Left ventricle myocardium inferior (tissue), 1 donor: Measurements from ENCODE around the gene ARAP3. TPM values are rescaled to one million over a fixed set of nuclear protein-coding genes. Genes with fewer than 3 reads are reported as not detected.
"Not testable (repeated sequence)": the region's sequence is repeated elsewhere in the genome, so short reads cannot be mapped to it uniquely, and the experiment has no call there.

Experiments
- DNase-seq: peaks from one replicate; pipeline ENCODE4 v3.0.0-alpha.2; 2020
- H3K27ac ChIP-seq: fragments of 200-600 bp; replicated peaks from 2 replicates; pipeline ENCODE4 v1.8.0; 2021
- H3K27me3 ChIP-seq: fragments of 200-600 bp; 2 replicates; pipeline ENCODE4 v1.8.0; 2021; ENCODE audit warnings: low read depth
- H3K36me3 ChIP-seq: fragments of 200-600 bp; 2 replicates; pipeline ENCODE4 v1.8.0; 2021
- H3K4me1 ChIP-seq: fragments of 200-600 bp; 2 replicates; pipeline ENCODE4 v1.8.0; 2021
- H3K4me3 ChIP-seq: fragments of 200-600 bp; 2 replicates; pipeline ENCODE4 v1.8.0; 2021; ENCODE audit warnings: mild to moderate bottlenecking, moderate library complexity
- H3K9me3 ChIP-seq: fragments of 200-600 bp; replicated peaks from 2 replicates; pipeline ENCODE4 v1.8.0; 2021
- intact Hi-C: fragments of 100-400 bp; cut with micrococcal nuclease; formaldehyde crosslinking; loops from one replicate; pipeline ENCODE4 v1.11.0; 2022
- long read RNA-seq: library from polyadenylated mRNA; unstranded; transcript quantifications from one replicate; pipeline ENCODE4 v2.0.0, GENCODE V29; 2021
- total RNA-seq: library from RNA; stranded (reverse); fragmentation: NEBNext Ultra II Directional; extraction: Animal tissue kit (Norgen Biotek cat#: 25700); gene quantifications from one replicate; pipeline ENCODE4 v1.2.1, GENCODE V29; 2021
- TF ChIP-seq, protein P1 (sequence below): fragments of 200-600 bp; IDR thresholded peaks from 2 replicates; pipeline ENCODE4 v1.8.0; 2021; ENCODE audit warnings: antibody characterized with exemption, mild to moderate bottlenecking, borderline replicate concordance
- donor health status: DM: no; HTN: yes; CAD: no; lungs with severe emphysema.

The ARAP3 gene, protein sequence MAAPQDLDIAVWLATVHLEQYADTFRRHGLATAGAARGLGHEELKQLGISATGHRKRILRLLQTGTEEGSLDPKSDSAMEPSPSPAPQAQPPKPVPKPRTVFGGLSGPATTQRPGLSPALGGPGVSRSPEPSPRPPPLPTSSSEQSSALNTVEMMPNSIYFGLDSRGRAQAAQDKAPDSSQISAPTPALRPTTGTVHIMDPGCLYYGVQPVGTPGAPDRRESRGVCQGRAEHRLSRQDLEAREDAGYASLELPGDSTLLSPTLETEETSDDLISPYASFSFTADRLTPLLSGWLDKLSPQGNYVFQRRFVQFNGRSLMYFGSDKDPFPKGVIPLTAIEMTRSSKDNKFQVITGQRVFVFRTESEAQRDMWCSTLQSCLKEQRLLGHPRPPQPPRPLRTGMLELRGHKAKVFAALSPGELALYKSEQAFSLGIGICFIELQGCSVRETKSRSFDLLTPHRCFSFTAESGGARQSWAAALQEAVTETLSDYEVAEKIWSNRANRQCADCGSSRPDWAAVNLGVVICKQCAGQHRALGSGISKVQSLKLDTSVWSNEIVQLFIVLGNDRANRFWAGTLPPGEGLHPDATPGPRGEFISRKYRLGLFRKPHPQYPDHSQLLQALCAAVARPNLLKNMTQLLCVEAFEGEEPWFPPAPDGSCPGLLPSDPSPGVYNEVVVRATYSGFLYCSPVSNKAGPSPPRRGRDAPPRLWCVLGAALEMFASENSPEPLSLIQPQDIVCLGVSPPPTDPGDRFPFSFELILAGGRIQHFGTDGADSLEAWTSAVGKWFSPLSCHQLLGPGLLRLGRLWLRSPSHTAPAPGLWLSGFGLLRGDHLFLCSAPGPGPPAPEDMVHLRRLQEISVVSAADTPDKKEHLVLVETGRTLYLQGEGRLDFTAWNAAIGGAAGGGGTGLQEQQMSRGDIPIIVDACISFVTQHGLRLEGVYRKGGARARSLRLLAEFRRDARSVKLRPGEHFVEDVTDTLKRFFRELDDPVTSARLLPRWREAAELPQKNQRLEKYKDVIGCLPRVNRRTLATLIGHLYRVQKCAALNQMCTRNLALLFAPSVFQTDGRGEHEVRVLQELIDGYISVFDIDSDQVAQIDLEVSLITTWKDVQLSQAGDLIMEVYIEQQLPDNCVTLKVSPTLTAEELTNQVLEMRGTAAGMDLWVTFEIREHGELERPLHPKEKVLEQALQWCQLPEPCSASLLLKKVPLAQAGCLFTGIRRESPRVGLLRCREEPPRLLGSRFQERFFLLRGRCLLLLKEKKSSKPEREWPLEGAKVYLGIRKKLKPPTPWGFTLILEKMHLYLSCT (N-terminal part only)
- 15.2 TPM for total RNA-seq
- long read RNA-seq, full-length matches to known transcripts, result 1 of 14 reads
- long read RNA-seq, partial matches to known transcripts, result 7 of 14 reads
- long read RNA-seq, other reads (novel, unspliced or antisense), result 6 of 14 reads

DNA sequence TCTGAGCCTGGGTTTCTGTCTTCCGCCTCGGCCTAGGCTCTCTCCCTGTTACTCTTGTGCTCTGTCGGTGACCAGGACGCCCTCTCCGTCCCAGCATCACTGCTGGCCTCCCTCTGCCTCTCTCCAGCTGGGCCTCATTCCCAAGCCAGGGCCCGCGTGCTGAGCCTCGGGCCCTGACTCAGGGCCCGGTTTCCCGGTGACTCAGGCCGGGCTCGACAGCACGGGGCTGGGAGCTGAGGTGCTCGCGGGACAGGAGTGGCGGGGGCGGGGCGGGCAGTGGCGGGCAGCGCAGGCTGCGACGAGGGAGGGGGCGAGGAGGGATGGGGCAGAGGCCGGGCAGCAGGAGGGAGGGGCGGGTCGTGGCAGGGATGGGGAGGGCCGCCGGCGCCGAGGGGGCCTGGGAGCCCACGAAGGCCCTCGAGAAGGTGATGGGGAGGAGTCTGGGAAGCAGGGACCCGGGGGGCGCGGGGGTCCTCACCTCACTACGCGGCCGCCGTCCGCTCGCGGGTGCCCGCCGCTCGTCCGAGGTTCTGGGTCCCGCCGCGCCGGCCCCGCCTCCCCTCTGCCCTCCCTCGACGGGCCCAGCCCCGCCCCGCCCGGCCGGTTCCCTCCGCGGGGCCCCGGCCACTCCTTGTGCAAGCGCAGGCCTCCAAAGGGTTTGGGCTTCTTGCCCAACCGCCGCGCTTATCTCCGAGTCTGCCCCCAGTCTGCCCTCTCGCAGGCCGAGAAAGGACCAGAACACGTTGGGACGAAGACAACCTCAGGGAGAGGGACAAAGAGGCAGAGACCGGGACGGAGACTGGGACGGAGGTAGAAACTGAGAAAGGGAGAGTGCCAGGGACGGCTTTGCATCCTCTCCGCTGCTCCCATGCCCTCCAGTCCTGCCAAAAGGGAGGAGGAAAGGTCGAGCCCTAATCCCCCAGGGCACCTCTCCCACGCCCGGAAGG lies at the start of gene ARAP3:
ARAP3 (minus strand) TSS at position 536 of the 947 bp plus-strand sequence. CDS start 1,744 bp downstream, outside the sequence.
- peak within 1 kb of the TSS; percentile 75 for H3K4me3 ChIP-seq
- peaks cover 75% of the 10 kb centered on the region for H3K4me1 ChIP-seq
- intact Hi-C loops, result no loop called here
- TF ChIP-seq, protein P1, sequence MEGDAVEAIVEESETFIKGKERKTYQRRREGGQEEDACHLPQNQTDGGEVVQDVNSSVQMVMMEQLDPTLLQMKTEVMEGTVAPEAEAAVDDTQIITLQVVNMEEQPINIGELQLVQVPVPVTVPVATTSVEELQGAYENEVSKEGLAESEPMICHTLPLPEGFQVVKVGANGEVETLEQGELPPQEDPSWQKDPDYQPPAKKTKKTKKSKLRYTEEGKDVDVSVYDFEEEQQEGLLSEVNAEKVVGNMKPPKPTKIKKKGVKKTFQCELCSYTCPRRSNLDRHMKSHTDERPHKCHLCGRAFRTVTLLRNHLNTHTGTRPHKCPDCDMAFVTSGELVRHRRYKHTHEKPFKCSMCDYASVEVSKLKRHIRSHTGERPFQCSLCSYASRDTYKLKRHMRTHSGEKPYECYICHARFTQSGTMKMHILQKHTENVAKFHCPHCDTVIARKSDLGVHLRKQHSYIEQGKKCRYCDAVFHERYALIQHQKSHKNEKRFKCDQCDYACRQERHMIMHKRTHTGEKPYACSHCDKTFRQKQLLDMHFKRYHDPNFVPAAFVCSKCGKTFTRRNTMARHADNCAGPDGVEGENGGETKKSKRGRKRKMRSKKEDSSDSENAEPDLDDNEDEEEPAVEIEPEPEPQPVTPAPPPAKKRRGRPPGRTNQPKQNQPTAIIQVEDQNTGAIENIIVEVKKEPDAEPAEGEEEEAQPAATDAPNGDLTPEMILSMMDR, result no peak
- H3K27ac ChIP-seq, result peak within 1 kb of the TSS; percentile 95
- H3K27me3 ChIP-seq, result no peaks in the 10 kb centered on the region
- DNase-seq, result peak; percentile 90
- peaks cover 16% of the 10 kb centered on the region for H3K36me3 ChIP-seq
- H3K9me3 ChIP-seq, result no peaks in the 10 kb centered on the region

DNA sequence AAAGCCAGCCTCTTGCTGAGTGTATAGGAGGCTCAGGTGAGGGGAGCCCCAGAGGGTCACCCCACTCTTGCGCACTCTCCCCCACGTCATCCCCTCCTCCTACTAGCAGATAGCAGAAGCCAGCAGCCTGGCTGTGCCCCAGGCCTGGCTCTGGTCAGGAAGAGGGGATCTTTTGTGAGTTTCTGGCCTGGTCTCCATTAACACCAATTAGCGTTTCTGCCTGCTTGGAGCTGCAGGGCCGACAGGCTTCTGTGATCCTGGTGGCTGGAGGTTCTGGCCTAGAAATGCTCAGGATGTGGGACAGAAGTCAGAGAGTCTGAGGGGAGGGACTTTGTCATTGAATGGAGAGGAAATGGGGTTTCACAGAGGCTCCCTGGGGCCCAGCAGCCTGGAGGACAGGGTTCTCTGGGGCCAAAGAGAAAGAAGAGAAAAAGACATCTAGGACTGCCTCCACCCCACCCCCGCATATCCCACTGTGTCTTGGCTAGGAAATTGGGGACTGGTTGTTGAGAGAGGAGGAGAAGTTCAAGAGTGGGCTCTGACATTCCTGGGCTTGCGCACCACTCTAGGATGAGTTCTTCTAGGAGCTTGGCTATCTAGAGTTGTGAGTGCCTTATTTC lies 47.5 kb upstream of the ARAP3 start:
- H3K9me3 ChIP-seq, result no peaks in the 10 kb centered on the region
- peaks cover 14% of the 10 kb centered on the region for H3K4me1 ChIP-seq
- TF ChIP-seq, protein P1, result no peak
- no peaks in the 10 kb centered on the region for H3K27me3 ChIP-seq
- H3K4me3 ChIP-seq, result no peak overlapping the region
- intact Hi-C loops, result no loop called here
- no peak for DNase-seq
- H3K36me3 ChIP-seq, result no peaks in the 10 kb centered on the region
- H3K27ac ChIP-seq, result no peak overlapping the region

DNA sequence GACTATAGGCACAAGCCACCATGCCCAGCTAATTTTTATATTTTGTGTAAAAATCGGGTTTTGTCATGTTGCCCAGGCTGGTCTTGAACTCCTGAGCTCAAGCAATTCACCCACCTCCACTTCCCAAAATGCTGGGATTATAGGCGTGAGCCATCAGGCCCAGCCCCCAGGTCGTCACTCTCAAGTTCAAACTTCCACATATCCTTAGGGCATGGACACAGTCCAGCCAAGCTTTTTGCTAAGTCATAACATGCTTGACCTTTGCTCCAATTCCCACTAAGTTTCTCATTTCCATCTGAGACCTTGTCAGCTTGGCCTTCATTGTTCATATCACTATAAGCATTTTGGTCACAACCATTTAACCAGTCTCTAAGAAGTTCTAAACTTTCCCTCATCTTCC lies 43.9 kb upstream of the ARAP3 start:
- TF ChIP-seq, protein P1, result no peak
- H3K27me3 ChIP-seq, result no peaks in the 10 kb centered on the region
- peaks cover 9% of the 10 kb centered on the region for H3K4me1 ChIP-seq
- DNase-seq, result no peak
- no peak overlapping the region for H3K4me3 ChIP-seq
- no peak overlapping the region for H3K27ac ChIP-seq
- intact Hi-C loops, result no loop called here
- no peaks in the 10 kb centered on the region for H3K36me3 ChIP-seq
- H3K9me3 ChIP-seq, result peaks cover 4% of the 10 kb centered on the region

DNA sequence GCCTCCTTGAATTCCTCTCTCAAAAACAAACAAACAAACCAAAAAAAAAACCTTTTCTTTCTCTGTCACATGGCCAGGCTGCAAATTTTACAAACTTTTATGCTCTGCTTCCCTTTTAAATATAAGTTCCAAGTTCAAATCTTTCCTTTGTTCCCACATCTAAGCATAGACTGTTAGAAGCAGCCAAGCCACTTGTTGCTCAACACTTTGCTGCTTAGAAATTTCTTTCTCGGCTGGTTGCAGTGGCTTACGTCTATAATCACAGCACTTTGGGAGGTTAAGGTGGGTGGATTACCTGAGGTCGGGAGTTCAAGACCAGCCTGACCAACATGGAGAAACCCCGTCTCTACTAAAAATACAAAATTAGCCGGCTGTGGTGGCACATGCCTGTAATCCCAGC lies 43.1 kb upstream of the ARAP3 start:
- H3K9me3 ChIP-seq, H3K36me3 ChIP-seq, intact Hi-C loops, H3K4me3 ChIP-seq, H3K4me1 ChIP-seq, H3K27me3 ChIP-seq, H3K27ac ChIP-seq, DNase-seq: not testable (repeated sequence)

DNA sequence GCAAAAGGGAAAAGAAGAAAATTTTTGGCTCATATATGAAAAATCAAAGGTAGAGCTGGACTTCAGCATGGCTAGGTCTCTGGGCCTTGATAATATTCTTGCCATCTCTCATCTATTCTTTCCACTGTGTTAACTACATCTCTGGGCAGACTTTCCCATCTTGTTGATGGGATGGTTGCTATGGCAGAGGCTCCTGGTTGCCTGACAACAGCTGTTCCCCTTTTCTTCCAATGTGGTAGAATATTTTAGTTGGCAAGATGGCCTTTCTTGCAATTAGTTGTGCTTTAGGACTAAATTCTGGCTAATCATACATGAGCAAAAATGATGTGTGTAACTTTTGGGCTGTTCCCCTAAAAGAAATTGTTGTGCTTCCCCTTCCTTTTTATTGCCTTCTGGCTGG lies 40.2 kb upstream of the ARAP3 start:
- Histone ChIP-seq H3K4me3 (no peak overlapping the region), H3K27ac (no peak overlapping the region), H3K27me3 (peaks cover 16% of the 10 kb centered on the region), H3K9me3 (peaks cover 4% of the 10 kb centered on the region), H3K36me3 (no peaks in the 10 kb centered on the region), H3K4me1 (peaks cover 6% of the 10 kb centered on the region)
- TF ChIP-seq, protein P1, result no peak
- intact Hi-C loops, result no loop called here
- no peak for DNase-seq
